Spinal cord (tissue), 10 donors: ENCODE results near the gene BTBD9. TPM values are rescaled to one million over a fixed set of nuclear protein-coding genes. Genes with fewer than 3 reads are reported as not detected.

Source experiments
- DNase-seq, 6 donors: peaks; one replicate each; pipeline versions ENCODE4 v3.0.0 to v3.0.0-alpha.2; 2013 to 2015; ENCODE audit warnings: low spot score in 6 of 6, low read depth in 4 of 6
- H3K27ac ChIP-seq: one replicate; pipeline ENCODE4 v1.5.1; 2013; ENCODE audit warnings: low read depth, low read length, control low read depth
- H3K27me3 ChIP-seq: one replicate; pipeline ENCODE4 v1.6.1; 2013; ENCODE audit warnings: low read length; ENCODE audit not compliant: control insufficient read depth, insufficient read depth
- H3K36me3 ChIP-seq: one replicate; pipeline ENCODE4 v1.6.1; 2013; ENCODE audit warnings: low read length; ENCODE audit not compliant: control insufficient read depth, insufficient read depth
- H3K4me1 ChIP-seq: one replicate; pipeline ENCODE4 v1.6.1; 2013; ENCODE audit warnings: low read length; ENCODE audit not compliant: control insufficient read depth, insufficient read depth
- H3K4me3 ChIP-seq: one replicate; pipeline ENCODE4 v1.5.1; 2013; ENCODE audit warnings: low read depth, low read length, control low read depth
- H3K9me3 ChIP-seq: one replicate; pipeline ENCODE4 v1.6.1; 2013; ENCODE audit warnings: low read length; ENCODE audit not compliant: control insufficient read depth, insufficient read depth
- WGBS: methylation state at CpG from one replicate; pipeline ENCODE4 v1.1.5; 2013; ENCODE audit warnings: missing lambda C conversion rate; ENCODE audit not compliant: insufficient coverage; 5-methylcytosine and 5-hydroxymethylcytosine counted together
- polyA plus RNA-seq, 2 donors: library from polyadenylated mRNA; unstranded; fragments of 120-200 nt; gene quantifications; one replicate each; pipeline ENCODE4 v1.2.1, GENCODE V29; 2013; ENCODE audit not compliant: insufficient read length in 2 of 2
- total RNA-seq, 2 donors: library from RNA; depleted of rRNA in 1 of 2; stranded (reverse); fragments of 120-200 nt in 1 of 2; fragments of >200 nt in 1 of 2; gene quantifications; one replicate each; pipeline versions ENCODE4 v1.2.3 to v1.2.4, GENCODE V29; 2013 to 2014
- donor health status: healthy.

Gene BTBD9
- total and polyA plus RNA-seq, 4 donors = 14.6 to 38.6 (median 16.9) TPM

DNA sequence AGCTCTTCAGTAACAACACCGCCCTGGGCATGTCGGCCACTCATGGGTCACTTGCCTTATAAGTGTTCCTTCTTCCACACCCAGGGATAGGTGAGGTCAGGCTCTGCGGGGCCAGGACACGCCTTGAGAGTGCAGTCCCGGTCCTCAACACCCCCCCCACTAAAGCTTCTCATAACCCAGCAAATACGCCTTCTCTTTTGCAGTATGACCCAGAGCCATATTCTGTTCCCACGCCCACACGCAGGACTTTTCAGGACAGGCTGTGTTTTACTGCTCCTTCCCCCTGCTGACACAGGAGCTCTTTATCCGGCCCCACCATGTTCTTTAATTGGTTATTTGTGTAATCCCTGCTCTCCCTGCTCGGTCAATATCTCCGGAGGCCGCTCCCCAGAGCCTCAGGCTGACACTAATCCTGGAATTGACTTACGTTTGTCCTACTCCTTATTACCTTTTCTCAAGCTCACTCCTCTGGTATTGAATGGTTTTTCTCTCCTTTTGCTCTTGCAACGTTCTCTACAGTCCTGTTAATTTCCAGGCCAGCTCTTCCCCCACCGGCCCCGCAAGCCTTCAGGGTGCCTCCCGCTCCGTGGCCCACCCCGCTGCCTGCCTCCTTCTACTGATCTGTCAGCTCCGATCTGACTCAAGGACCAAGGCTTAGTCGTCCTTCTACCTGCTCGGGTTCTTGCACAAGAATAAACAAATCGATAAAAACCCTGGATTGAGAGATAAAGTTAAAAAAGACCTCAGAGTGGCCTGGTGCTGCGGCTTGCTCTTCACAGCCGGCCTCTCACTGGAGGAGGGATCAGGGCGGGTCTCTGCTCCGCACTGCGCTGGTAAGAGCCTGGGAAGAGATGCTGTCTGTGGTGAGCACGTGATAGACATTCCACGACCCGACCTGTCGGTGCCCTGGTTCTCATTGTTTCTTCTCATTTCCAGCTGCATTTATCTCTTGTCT lies 462.7 kb downstream of the BTBD9 start:
- Histone ChIP-seq H3K36me3 (peaks cover 33% of the 10 kb centered on the region), H3K4me1 (peaks cover 28% of the 10 kb centered on the region), H3K27ac (peak overlapping the region; percentile 37), H3K27me3 (no peaks in the 10 kb centered on the region), H3K9me3 (no peaks in the 10 kb centered on the region), H3K4me3 (no peak overlapping the region)
- DNase-seq = peak in 1 of 6 donors; percentile 66
- 44% methylated on average over 27 of the region's 32 CpGs for WGBS

- Histone ChIP-seq H3K4me1 (peaks cover 31% of the 10 kb centered on the region), H3K27me3 (no peaks in the 10 kb centered on the region), H3K36me3 (peaks cover 37% of the 10 kb centered on the region), H3K27ac (no peak overlapping the region), H3K9me3 (no peaks in the 10 kb centered on the region), H3K4me3 (no peak overlapping the region)
- WGBS = 95% methylated on average over 9 of the region's 11 CpGs
- DNase-seq = no peak
These were observed 463.9 kb downstream of the BTBD9 start for GRCh38 chr6:38175786-38176185.

- DNase-seq = no peak
- H3K27ac ChIP-seq = no peak overlapping the region
- H3K27me3 ChIP-seq = no peaks in the 10 kb centered on the region
- H3K9me3 ChIP-seq = no peaks in the 10 kb centered on the region
- H3K36me3 ChIP-seq = peaks cover 41% of the 10 kb centered on the region
- H3K4me1 ChIP-seq = peaks cover 32% of the 10 kb centered on the region
- no peak overlapping the region for H3K4me3 ChIP-seq
- 94% methylated on average over 17 of the region's 22 CpGs for WGBS
These were observed 464.8 kb downstream of the BTBD9 start for GRCh38 chr6:38174806-38175495.

DNA sequence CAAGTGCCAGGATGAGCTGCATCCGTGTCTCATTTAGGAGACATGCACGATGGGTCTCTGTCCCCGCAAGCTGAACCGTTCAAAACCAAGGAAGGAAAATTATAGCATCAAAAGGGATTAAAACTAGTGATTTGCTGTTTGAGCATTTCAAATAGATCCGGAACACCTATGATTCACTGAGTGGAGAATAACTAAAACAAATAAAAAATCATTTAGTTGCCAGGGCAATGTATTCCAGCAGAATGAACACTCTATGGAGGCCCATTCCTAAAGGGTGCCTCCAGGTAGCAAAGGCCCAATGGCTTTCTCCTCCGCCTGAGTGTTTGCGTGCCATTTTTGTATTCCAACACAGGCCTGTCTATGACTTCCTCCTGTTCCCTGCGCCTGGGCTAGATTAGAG lies 465.4 kb downstream of the BTBD9 start:
- no peak overlapping the region for H3K4me3 ChIP-seq
- H3K27me3 ChIP-seq = no peaks in the 10 kb centered on the region
- WGBS = 60% methylated on average over 1 of the region's 8 CpGs
- no peak overlapping the region for H3K27ac ChIP-seq
- peaks cover 29% of the 10 kb centered on the region for H3K4me1 ChIP-seq
- DNase-seq = no peak
- no peaks in the 10 kb centered on the region for H3K9me3 ChIP-seq
- H3K36me3 ChIP-seq = peaks cover 45% of the 10 kb centered on the region

DNA sequence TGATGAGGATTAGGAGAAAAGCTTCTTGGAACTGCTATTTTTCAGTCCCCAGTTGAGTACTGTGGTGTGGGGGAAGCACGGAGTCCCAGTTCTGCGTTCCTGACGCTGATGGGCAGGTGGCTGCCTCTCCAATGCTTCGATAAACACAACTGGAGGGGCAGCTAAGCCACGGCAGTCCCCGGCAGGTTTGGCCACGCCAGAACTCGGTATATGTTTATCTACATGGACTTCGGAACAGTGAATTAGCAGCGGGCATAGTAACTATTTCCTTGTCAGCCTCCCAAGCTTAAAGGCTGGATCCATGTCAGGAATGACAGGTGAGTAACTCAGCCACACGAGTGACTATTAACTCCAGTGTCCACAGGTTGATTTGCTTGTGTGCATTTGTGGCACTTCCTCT lies 465.8 kb downstream of the BTBD9 start:
- Histone ChIP-seq H3K9me3 (no peaks in the 10 kb centered on the region), H3K36me3 (peaks cover 49% of the 10 kb centered on the region), H3K4me1 (peaks cover 31% of the 10 kb centered on the region), H3K27ac (no peak overlapping the region), H3K4me3 (no peak overlapping the region), H3K27me3 (no peaks in the 10 kb centered on the region)
- 94% methylated on average over 11 of the region's 11 CpGs for WGBS
- no peak for DNase-seq

- Histone ChIP-seq H3K27me3 (no peaks in the 10 kb centered on the region), H3K27ac (no peak overlapping the region), H3K4me1 (peaks cover 38% of the 10 kb centered on the region), H3K36me3 (peaks cover 54% of the 10 kb centered on the region), H3K4me3 (no peak overlapping the region), H3K9me3 (no peaks in the 10 kb centered on the region)
- 64% methylated on average over 3 of the region's 15 CpGs for WGBS
- DNase-seq = no peak
These were observed 466.9 kb downstream of the BTBD9 start for GRCh38 chr6:38172739-38173410.

- no peak for DNase-seq
These were observed 467.6 kb downstream of the BTBD9 start for GRCh38 chr6:38171997-38172738.

GRCh38 chr6:38170666-38171355 lies 468.9 kb downstream of the BTBD9 start:
- Histone ChIP-seq H3K9me3 (no peaks in the 10 kb centered on the region), H3K27me3 (no peaks in the 10 kb centered on the region), H3K4me3 (no peak overlapping the region), H3K4me1 (peaks cover 31% of the 10 kb centered on the region), H3K27ac (no peak overlapping the region), H3K36me3 (peaks cover 57% of the 10 kb centered on the region)
- WGBS = 44% methylated on average over 3 of the region's 14 CpGs
- peak in 1 of 6 donors; percentile 55 for DNase-seq

More at GRCh38 chr6:38171997-38172738, 467.6 kb downstream of the BTBD9 start:
- 94% methylated on average over 6 of the region's 13 CpGs for WGBS
- Histone ChIP-seq H3K27ac (no peak overlapping the region), H3K36me3 (peaks cover 58% of the 10 kb centered on the region), H3K9me3 (no peaks in the 10 kb centered on the region), H3K27me3 (no peaks in the 10 kb centered on the region), H3K4me1 (peaks cover 38% of the 10 kb centered on the region), H3K4me3 (no peak overlapping the region)
